HepG2 (cell line): ENCODE measurements around the gene ACSM2B. TPM values are rescaled to one million over a fixed set of nuclear protein-coding genes. Genes with fewer than 3 reads are reported as not detected.

Experiments used
- DR1 ChIP-seq: sonication (generic); formaldehyde crosslinking; IDR thresholded peaks from 2 replicates; pipeline ENCODE4 v1.8.0; 2021; ENCODE audit warnings: mild to moderate bottlenecking, missing genetic modification reagents, inconsistent platforms
- KLF13 ChIP-seq: sonication (generic); formaldehyde crosslinking; IDR thresholded peaks from 2 replicates; pipeline ENCODE4 v1.4.0; 2020; ENCODE audit warnings: mild to moderate bottlenecking, missing genetic modification reagents
- NFIC ChIP-seq: IDR thresholded peaks from 2 replicates; pipeline ENCODE4 v1.6.1; 2012; ENCODE audit warnings: mild to moderate bottlenecking, low read length, inconsistent platforms
- NR3C1 ChIP-seq: sonication (generic); formaldehyde crosslinking; IDR thresholded peaks from 2 replicates; pipeline ENCODE4 v1.4.0; 2020; ENCODE audit warnings: missing genetic modification reagents
- PLRG1 ChIP-seq: fragments of 450-650 bp; conservative IDR thresholded peaks from 2 replicates; pipeline ENCODE4 v1.6.1; 2016
- RBM39 ChIP-seq: fragments of 200-400 bp; formaldehyde crosslinking; IDR thresholded peaks from one replicate; pipeline ENCODE4 v1.6.1; 2018; ENCODE audit warnings: antibody characterized with exemption, mild to moderate bottlenecking, low read depth, low read length; ENCODE audit not compliant: poor library complexity, severe bottlenecking
- SIX4 ChIP-seq: sonication (generic); formaldehyde crosslinking; IDR thresholded peaks from 2 replicates; pipeline ENCODE4 v1.4.0; 2020; ENCODE audit warnings: missing genetic modification reagents
- STAT5B ChIP-seq: sonication (generic); formaldehyde crosslinking; IDR thresholded peaks from 2 replicates; pipeline ENCODE4 v1.4.0; 2020; ENCODE audit warnings: missing genetic modification reagents
- ZNF607 ChIP-seq: sonication (generic); formaldehyde crosslinking; IDR thresholded peaks from 2 replicates; pipeline ENCODE4 v1.5.1; 2020; ENCODE audit warnings: missing genetic modification reagents, mild to moderate bottlenecking, borderline replicate concordance
- ZNF713 ChIP-seq: sonication (generic); formaldehyde crosslinking; IDR thresholded peaks from 2 replicates; pipeline ENCODE4 v1.4.0; 2020; ENCODE audit warnings: mild to moderate bottlenecking, missing genetic modification reagents
- ZSCAN30 ChIP-seq: sonication (generic); formaldehyde crosslinking; IDR thresholded peaks from 2 replicates; pipeline ENCODE4 v1.5.0; 2020; ENCODE audit warnings: mild to moderate bottlenecking, missing genetic modification reagents
- polyA plus RNA-seq, 8 experiments: library from polyadenylated mRNA; depleted of rRNA in 3 of 8; stranded (reverse) in 7 of 8; unstranded in 1 of 8; fragments of >200 nt; fragmentation: Illumina TruSeq in 4 of 8; extraction: Trizol in 4 of 8; gene quantifications; 2 replicates each; pipeline versions ENCODE4 v1.2.1 to v1.2.3, GENCODE V29; 2011 to 2016; ENCODE audit warnings: low read depth in 4 of 8, missing spikeins in 1 of 8, mixed read lengths in 1 of 8; ENCODE audit not compliant: insufficient read depth in 1 of 8
- total RNA-seq, 5 experiments: library from RNA; depleted of rRNA; stranded (reverse); fragments of >200 nt; fragmentation: Illumina TruSeq; extraction: Trizol; gene quantifications; 2 replicates each; pipeline ENCODE4 v1.2.3, GENCODE V29; 2016; ENCODE audit warnings: low read depth in 1 of 5
- TF ChIP-seq, protein P1 (sequence below): sonication (generic); formaldehyde crosslinking; IDR thresholded peaks from 2 replicates; pipeline ENCODE4 v1.5.0; 2020; ENCODE audit warnings: missing genetic modification reagents
- TF ChIP-seq, protein P2 (sequence below): sonication (generic); formaldehyde crosslinking; IDR thresholded peaks from 2 replicates; pipeline ENCODE4 v1.9.0; 2022; ENCODE audit warnings: missing genetic modification reagents, mild to moderate bottlenecking, borderline replicate concordance
- TF ChIP-seq, protein P3 (sequence below): sonication (generic); formaldehyde crosslinking; IDR thresholded peaks from 2 replicates; pipeline ENCODE4 v1.5.0; 2020; ENCODE audit warnings: mild to moderate bottlenecking, missing genetic modification reagents
- TF ChIP-seq, protein P4 (sequence below): sonication (generic); formaldehyde crosslinking; IDR thresholded peaks from 2 replicates; pipeline ENCODE4 v1.4.0; 2020; ENCODE audit warnings: mild to moderate bottlenecking, missing genetic modification reagents
- TF ChIP-seq, protein P5 (sequence below): sonication (generic); formaldehyde crosslinking; IDR thresholded peaks from 2 replicates; pipeline ENCODE4 v1.4.0; 2020; ENCODE audit warnings: mild to moderate bottlenecking, missing genetic modification reagents

Gene ACSM2B
- total and polyA plus RNA-seq, 2 of the 13 experiments (the other 11 are each of a cell fraction or from before 2014, with no cell fraction given) = 22.9 to 34.0 TPM

DNA sequence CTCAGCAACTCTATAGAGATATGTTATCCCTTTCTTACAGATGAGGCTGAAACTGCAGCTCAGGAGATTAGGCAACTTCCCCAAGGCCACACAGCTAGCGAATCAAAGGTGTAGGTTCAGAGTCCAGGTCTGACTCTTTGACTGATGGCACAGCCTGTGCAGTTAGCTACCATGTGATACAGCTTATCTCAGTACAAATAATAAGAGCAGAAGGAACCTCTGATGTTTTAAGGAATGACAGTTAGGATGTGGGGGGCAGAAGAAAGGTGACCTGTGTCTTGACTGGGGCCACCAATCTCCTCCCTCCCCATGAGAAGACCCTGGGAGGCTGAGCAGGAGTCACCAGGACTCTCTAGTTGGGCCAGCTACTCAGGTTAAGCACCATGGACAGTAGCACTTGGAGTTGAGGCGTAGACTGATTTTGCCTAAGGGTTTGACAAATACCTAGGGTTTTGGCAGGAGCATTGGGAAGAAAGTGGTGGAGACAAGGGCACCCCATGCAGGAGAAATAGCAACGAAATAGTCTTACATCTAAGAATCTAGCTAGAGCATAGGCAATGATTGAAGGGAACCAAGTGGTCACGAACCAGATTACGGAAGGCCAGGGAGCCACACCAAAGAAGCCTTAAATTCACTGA is 22.8 kb upstream of the ACSM2B start (continued):
- TF ChIP-seq, protein P1, sequence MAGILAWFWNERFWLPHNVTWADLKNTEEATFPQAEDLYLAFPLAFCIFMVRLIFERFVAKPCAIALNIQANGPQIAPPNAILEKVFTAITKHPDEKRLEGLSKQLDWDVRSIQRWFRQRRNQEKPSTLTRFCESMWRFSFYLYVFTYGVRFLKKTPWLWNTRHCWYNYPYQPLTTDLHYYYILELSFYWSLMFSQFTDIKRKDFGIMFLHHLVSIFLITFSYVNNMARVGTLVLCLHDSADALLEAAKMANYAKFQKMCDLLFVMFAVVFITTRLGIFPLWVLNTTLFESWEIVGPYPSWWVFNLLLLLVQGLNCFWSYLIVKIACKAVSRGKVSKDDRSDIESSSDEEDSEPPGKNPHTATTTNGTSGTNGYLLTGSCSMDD (CRISPR knock-in tag) = 0 out of 2 replicates have a peak, but pooled peaks have one; percentile 55
- TF ChIP-seq DR1 = 0 out of 2 replicates have a peak, but pooled peaks have one; percentile 29
- no peak for TF ChIP-seq NR3C1 (CRISPR knock-in tag)
- TF ChIP-seq ZNF607 (CRISPR knock-in tag) = peak; percentile 80; the same call in 1 of the 2 replicates
- TF ChIP-seq, protein P2, sequence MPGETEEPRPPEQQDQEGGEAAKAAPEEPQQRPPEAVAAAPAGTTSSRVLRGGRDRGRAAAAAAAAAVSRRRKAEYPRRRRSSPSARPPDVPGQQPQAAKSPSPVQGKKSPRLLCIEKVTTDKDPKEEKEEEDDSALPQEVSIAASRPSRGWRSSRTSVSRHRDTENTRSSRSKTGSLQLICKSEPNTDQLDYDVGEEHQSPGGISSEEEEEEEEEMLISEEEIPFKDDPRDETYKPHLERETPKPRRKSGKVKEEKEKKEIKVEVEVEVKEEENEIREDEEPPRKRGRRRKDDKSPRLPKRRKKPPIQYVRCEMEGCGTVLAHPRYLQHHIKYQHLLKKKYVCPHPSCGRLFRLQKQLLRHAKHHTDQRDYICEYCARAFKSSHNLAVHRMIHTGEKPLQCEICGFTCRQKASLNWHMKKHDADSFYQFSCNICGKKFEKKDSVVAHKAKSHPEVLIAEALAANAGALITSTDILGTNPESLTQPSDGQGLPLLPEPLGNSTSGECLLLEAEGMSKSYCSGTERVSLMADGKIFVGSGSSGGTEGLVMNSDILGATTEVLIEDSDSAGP = peak; percentile 84
- no peak for TF ChIP-seq ZSCAN30 (CRISPR knock-in tag)
- TF ChIP-seq STAT5B = no peak
- TF ChIP-seq, protein P3, sequence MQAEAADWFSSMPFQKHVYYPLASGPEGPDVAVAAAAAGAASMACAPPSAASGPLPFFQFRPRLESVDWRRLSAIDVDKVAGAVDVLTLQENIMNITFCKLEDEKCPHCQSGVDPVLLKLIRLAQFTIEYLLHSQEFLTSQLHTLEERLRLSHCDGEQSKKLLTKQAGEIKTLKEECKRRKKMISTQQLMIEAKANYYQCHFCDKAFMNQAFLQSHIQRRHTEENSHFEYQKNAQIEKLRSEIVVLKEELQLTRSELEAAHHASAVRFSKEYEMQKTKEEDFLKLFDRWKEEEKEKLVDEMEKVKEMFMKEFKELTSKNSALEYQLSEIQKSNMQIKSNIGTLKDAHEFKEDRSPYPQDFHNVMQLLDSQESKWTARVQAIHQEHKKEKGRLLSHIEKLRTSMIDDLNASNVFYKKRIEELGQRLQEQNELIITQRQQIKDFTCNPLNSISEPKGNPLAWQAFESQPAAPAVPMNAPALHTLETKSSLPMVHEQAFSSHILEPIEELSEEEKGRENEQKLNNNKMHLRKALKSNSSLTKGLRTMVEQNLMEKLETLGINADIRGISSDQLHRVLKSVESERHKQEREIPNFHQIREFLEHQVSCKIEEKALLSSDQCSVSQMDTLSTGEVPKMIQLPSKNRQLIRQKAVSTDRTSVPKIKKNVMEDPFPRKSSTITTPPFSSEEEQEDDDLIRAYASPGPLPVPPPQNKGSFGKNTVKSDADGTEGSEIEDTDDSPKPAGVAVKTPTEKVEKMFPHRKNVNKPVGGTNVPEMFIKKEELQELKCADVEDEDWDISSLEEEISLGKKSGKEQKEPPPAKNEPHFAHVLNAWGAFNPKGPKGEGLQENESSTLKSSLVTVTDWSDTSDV (CRISPR knock-in tag) = no peak
- no peak for TF ChIP-seq PLRG1
- TF ChIP-seq NFIC = peak; percentile 83; the same call in 1 of the 2 replicates
- TF ChIP-seq ZNF713 (CRISPR knock-in tag) = no peak
- TF ChIP-seq KLF13 (CRISPR knock-in tag) = no peak
- TF ChIP-seq, protein P4, sequence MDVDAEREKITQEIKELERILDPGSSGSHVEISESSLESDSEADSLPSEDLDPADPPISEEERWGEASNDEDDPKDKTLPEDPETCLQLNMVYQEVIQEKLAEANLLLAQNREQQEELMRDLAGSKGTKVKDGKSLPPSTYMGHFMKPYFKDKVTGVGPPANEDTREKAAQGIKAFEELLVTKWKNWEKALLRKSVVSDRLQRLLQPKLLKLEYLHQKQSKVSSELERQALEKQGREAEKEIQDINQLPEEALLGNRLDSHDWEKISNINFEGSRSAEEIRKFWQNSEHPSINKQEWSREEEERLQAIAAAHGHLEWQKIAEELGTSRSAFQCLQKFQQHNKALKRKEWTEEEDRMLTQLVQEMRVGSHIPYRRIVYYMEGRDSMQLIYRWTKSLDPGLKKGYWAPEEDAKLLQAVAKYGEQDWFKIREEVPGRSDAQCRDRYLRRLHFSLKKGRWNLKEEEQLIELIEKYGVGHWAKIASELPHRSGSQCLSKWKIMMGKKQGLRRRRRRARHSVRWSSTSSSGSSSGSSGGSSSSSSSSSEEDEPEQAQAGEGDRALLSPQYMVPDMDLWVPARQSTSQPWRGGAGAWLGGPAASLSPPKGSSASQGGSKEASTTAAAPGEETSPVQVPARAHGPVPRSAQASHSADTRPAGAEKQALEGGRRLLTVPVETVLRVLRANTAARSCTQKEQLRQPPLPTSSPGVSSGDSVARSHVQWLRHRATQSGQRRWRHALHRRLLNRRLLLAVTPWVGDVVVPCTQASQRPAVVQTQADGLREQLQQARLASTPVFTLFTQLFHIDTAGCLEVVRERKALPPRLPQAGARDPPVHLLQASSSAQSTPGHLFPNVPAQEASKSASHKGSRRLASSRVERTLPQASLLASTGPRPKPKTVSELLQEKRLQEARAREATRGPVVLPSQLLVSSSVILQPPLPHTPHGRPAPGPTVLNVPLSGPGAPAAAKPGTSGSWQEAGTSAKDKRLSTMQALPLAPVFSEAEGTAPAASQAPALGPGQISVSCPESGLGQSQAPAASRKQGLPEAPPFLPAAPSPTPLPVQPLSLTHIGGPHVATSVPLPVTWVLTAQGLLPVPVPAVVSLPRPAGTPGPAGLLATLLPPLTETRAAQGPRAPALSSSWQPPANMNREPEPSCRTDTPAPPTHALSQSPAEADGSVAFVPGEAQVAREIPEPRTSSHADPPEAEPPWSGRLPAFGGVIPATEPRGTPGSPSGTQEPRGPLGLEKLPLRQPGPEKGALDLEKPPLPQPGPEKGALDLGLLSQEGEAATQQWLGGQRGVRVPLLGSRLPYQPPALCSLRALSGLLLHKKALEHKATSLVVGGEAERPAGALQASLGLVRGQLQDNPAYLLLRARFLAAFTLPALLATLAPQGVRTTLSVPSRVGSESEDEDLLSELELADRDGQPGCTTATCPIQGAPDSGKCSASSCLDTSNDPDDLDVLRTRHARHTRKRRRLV (CRISPR knock-in tag) = 0 out of 2 replicates have a peak, but pooled peaks have one; percentile 7
- no peak for TF ChIP-seq RBM39
- TF ChIP-seq SIX4 (CRISPR knock-in tag) = peak; percentile 89
- TF ChIP-seq, protein P5, sequence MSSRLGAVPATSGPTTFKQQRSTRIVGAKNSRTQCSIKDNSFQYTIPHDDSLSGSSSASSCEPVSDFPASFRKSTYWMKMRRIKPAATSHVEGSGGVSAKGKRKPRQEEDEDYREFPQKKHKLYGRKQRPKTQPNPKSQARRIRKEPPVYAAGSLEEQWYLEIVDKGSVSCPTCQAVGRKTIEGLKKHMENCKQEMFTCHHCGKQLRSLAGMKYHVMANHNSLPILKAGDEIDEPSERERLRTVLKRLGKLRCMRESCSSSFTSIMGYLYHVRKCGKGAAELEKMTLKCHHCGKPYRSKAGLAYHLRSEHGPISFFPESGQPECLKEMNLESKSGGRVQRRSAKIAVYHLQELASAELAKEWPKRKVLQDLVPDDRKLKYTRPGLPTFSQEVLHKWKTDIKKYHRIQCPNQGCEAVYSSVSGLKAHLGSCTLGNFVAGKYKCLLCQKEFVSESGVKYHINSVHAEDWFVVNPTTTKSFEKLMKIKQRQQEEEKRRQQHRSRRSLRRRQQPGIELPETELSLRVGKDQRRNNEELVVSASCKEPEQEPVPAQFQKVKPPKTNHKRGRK (CRISPR knock-in tag) = no peak
